Measurements from ENCODE around the gene FGD5. TPM values are rescaled to one million over a fixed set of nuclear protein-coding genes. Genes with fewer than 3 reads are reported as not detected.

The FGD5 gene
- total RNA-seq, 4 donors from 2014 or later, result 0.80 to 12.0 (median 3.9) TPM

- peaks cover 15 to 60% (median 31%) of the 10 kb centered on the region in 3 donors for H3K4me1 ChIP-seq
- H3K36me3 ChIP-seq, result peaks cover 8 to 32% (median 12%) of the 10 kb centered on the region in 3 donors
- 0% methylated on average over 2 of the region's 108 CpGs for WGBS, 2 donors
- TF ChIP-seq POLR2A (IDR thresholded peaks at IDR 0.05), result peak in 3 of 4 donors; percentile 66 to 92 (median 87)
- peak in 1 of 6 experiments; percentile 17 for TF ChIP-seq CTCF (IDR thresholded peaks at IDR 0.05)
- H3K27ac ChIP-seq, result peak within 1 kb of the TSS; percentile 97 to 100 (median 100)
- DNase-seq, result peak; percentile 54
- peak within 1 kb of the TSS; percentile 74 to 94 (median 82) for H3K4me3 ChIP-seq
- intact Hi-C loops (cut with DNase I), result no loop called here
- no peaks in the 10 kb centered on the region for H3K9me3 ChIP-seq
- H3K27me3 ChIP-seq, result no peaks in the 10 kb centered on the region
Measured at GRCh38 chr3:14947100-14947885, 128.5 kb downstream of the FGD5 start, which contains the start of gene NR2C2. TSS of gene NR2C2 (plus strand) at chr3:14947583. CDS start at chr3:15003915, 56,332 bp downstream.

GRCh38 chr3:14947886-14948608, 129.3 kb downstream of the FGD5 start:
- 0 to 1% methylated on average over 4 to 34 of the region's 79 CpGs for WGBS, 2 donors
- TF ChIP-seq CTCF (IDR thresholded peaks at IDR 0.05), result peak in 1 of 6 experiments; percentile 6
- peak in 1 of 4 donors; percentile 9 for TF ChIP-seq POLR2A (IDR thresholded peaks at IDR 0.05)
- Histone ChIP-seq H3K4me1 (peaks cover 15 to 57% (median 31%) of the 10 kb centered on the region in 3 donors), H3K9me3 (no peaks in the 10 kb centered on the region), H3K36me3 (peaks cover 8 to 27% (median 12%) of the 10 kb centered on the region in 3 donors), H3K27me3 (no peaks in the 10 kb centered on the region), H3K27ac (peak overlapping the region; percentile 97 to 100 (median 100)), H3K4me3 (peak overlapping the region; percentile 74 to 94 (median 82))
- intact Hi-C loops (cut with DNase I), result no loop called here
- peak; percentile 72 for DNase-seq

GRCh38 chr3:14948609-14949038, 129.9 kb downstream of the FGD5 start:
- Histone ChIP-seq H3K27ac (peak overlapping the region; percentile 97 to 100 (median 100)), H3K4me1 (peaks cover 15 to 56% (median 31%) of the 10 kb centered on the region in 3 donors), H3K9me3 (no peaks in the 10 kb centered on the region), H3K27me3 (no peaks in the 10 kb centered on the region), H3K4me3 (peak overlapping the region; percentile 74 to 94 (median 82)), H3K36me3 (peaks cover 8 to 21% (median 12%) of the 10 kb centered on the region in 3 donors)
- TF ChIP-seq CTCF (IDR thresholded peaks at IDR 0.05), result no peak
- no peak for TF ChIP-seq POLR2A (IDR thresholded peaks at IDR 0.05)
- DNase-seq, result no peak
- WGBS, 2 donors, result 0% methylated on average over 3 to 21 of the region's 26 CpGs
- intact Hi-C loops (cut with DNase I), result no loop called here

- DNase-seq, result no peak
- 28 to 29% methylated on average over 5 of the region's 5 CpGs for WGBS, 2 donors
Measured at GRCh38 chr3:14949126-14949525, 130.4 kb downstream of the FGD5 start.

More at GRCh38 chr3:14949126-14949525, 130.4 kb downstream of the FGD5 start:
- H3K4me3 ChIP-seq, result peak overlapping the region; percentile 74 to 94 (median 82)
- intact Hi-C loops (cut with DNase I), result no loop called here
- H3K27ac ChIP-seq, result peak overlapping the region; percentile 97 to 100 (median 100)
- H3K4me1 ChIP-seq, result peaks cover 15 to 51% (median 31%) of the 10 kb centered on the region in 3 donors
- H3K27me3 ChIP-seq, result no peaks in the 10 kb centered on the region
- peaks cover 4 to 16% (median 8%) of the 10 kb centered on the region in 3 donors for H3K36me3 ChIP-seq
- no peaks in the 10 kb centered on the region for H3K9me3 ChIP-seq
- TF ChIP-seq POLR2A (IDR thresholded peaks at IDR 0.05) (no peak), CTCF (IDR thresholded peaks at IDR 0.05) (no peak)

Measured in esophagus squamous epithelium (tissue), 5 donors.